Body of pancreas (tissue), 4 donors: ENCODE results near the gene CENPS. TPM values are rescaled to one million over a fixed set of nuclear protein-coding genes. Genes with fewer than 3 reads are reported as not detected.
"Not testable (repeated sequence)": the region's sequence is repeated elsewhere in the genome, so short reads cannot be mapped to it uniquely, and the experiment has no call there.

Experiments used
- ATAC-seq: fragments of 150-250 bp; one replicate; pipeline ENCODE4 v1.9.1; 2016
- DNase-seq, 4 donors: peaks; one replicate each; pipeline ENCODE4 v3.0.0-alpha.2; 2019
- H3K27ac ChIP-seq, 4 donors: fragments of 200-600 bp; sonication (generic); 1 replicate in 3 of 4; 2 replicates in 1 of 4; pipeline versions ENCODE4 v1.5.1 to v1.6.1; 2016 to 2019; ENCODE audit warnings: mild to moderate bottlenecking in 1 of 4, mixed read lengths in 1 of 4, moderate library complexity in 1 of 4
- H3K27me3 ChIP-seq, 2 donors: fragments of 200-600 bp; sonication (generic); one replicate each; pipeline ENCODE4 v1.6.0; 2016; ENCODE audit warnings: mild to moderate bottlenecking in 1 of 2
- H3K36me3 ChIP-seq, 2 donors: fragments of 200-600 bp; sonication (generic); replicated peaks in 1 of 2; 2 replicates each; pipeline ENCODE4 v1.5.1; 2016; ENCODE audit warnings: low read depth in 2 of 2; ENCODE audit not compliant: insufficient read depth in 1 of 2
- H3K4me1 ChIP-seq: fragments of 200-600 bp; sonication (generic); one replicate; pipeline ENCODE4 v1.6.0; 2016
- H3K4me3 ChIP-seq, 2 donors: fragments of 200-600 bp; sonication (generic); 1 replicate in 1 of 2; 2 replicates in 1 of 2; pipeline ENCODE4 v1.5.1; 2016 to 2019
- H3K9me3 ChIP-seq, 3 donors: fragments of 200-600 bp; sonication (generic); 1 replicate in 2 of 3; 2 replicates in 1 of 3; pipeline ENCODE4 v1.5.1; 2016
- CTCF ChIP-seq, 7 experiments: fragments of 450-650 bp in 4 of 7; fragments of 200-600 bp in 3 of 7; sonication (generic) in 3 of 7; IDR thresholded peaks; one replicate each; pipeline ENCODE4 v1.5.1; 2016 to 2019; ENCODE audit warnings: antibody characterized with exemption in 7 of 7
- POLR2A ChIP-seq, 3 donors: fragments of 450-650 bp; IDR thresholded peaks; one replicate each; pipeline ENCODE4 v1.6.1; 2016; ENCODE audit warnings: antibody characterized with exemption in 3 of 3, mild to moderate bottlenecking in 2 of 3
- WGBS, 2 donors: methylation state at CpG; one replicate each; pipeline ENCODE4 v1.1.5; 2017; 5-methylcytosine and 5-hydroxymethylcytosine counted together
- intact Hi-C: fragments of 100-400 bp; cut with DNase I; formaldehyde crosslinking; loops from one replicate; pipeline ENCODE4 v1.15.1; 2023
- total RNA-seq, 2 donors: library from RNA; depleted of rRNA; stranded (reverse); fragments of >200 nt; gene quantifications; one replicate each; pipeline ENCODE4 v1.1.0, GENCODE V29; 2016

The CENPS gene
- total RNA-seq, 2 donors from 2014 or later, result 8.2 to 11.4 TPM

- DNase-seq (peak; percentile 92 to 96 (median 94)), ATAC-seq (peak; percentile 90)
- H3K4me3 ChIP-seq, result peak within 1 kb of the TSS; percentile 90
- H3K27me3 ChIP-seq, result no peaks in the 10 kb centered on the region
- intact Hi-C loops, result no loop called here
- 1% methylated on average over 30 to 59 of the region's 59 CpGs for WGBS, 2 donors
- peaks cover 32% of the 10 kb centered on the region for H3K4me1 ChIP-seq
- H3K9me3 ChIP-seq, result no peaks in the 10 kb centered on the region
- TF ChIP-seq POLR2A (IDR thresholded peaks at IDR 0.05) (peak in 2 of 3 donors; percentile 48 to 52), CTCF (IDR thresholded peaks at IDR 0.05) (no peak)
- peaks cover 0 to 6% of the 10 kb centered on the region in 2 donors for H3K36me3 ChIP-seq
- H3K27ac ChIP-seq, result peak within 1 kb of the TSS; percentile 51 to 77 (median 62)
Measured at GRCh38 chr1:10472220-10473144, 42.2 kb downstream of the CENPS start, which contains the start of gene DFFA. DFFA (minus strand) TSS chr1:10472529; CDS start chr1:10472458, 71 bp downstream.

GRCh38 chr1:10473145-10473765 is 43.0 kb downstream of the CENPS start:
- Histone ChIP-seq H3K36me3 (peaks cover 0 to 2% of the 10 kb centered on the region in 2 donors), H3K27me3 (no peaks in the 10 kb centered on the region), H3K4me3 (no peak overlapping the region), H3K9me3 (no peaks in the 10 kb centered on the region), H3K27ac (peak overlapping the region in 1 of 4 donors; percentile 68), H3K4me1 (peaks cover 32% of the 10 kb centered on the region)
- WGBS, 2 donors, result 83 to 88% methylated on average over 23 of the region's 23 CpGs
- ATAC-seq (no peak), DNase-seq (no peak)
- TF ChIP-seq POLR2A (IDR thresholded peaks at IDR 0.05) (no peak), CTCF (IDR thresholded peaks at IDR 0.05) (no peak)
- intact Hi-C loops, result no loop called here

DNA sequence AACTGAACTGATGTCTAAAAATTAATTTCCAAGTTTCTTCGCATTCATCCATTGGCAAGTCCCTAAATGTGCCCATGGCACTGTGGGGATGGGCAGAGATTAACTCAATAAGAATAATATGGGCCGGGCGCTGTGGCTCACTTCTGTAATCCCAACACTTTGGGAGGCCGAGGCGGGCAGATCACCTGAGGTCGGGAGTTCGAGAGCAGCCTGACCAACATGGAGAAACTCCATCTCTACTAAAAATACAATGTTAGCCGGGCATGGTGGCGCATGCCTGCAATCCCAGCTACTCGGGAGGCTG is 44.0 kb downstream of the CENPS start:
- ATAC-seq, intact Hi-C loops, H3K9me3 ChIP-seq, DNase-seq, H3K36me3 ChIP-seq, H3K27me3 ChIP-seq: not testable (repeated sequence)
- H3K27ac ChIP-seq, result peak overlapping the region in 3 of 4 donors; percentile 54 to 79 (median 55)
- WGBS, 2 donors, result 79 to 82% methylated on average over 10 of the region's 10 CpGs
- peaks cover 32% of the 10 kb centered on the region for H3K4me1 ChIP-seq
- peak overlapping the region; percentile 87 to 99 for H3K4me3 ChIP-seq

GRCh38 chr1:10474613-10475507 is 44.6 kb downstream of the CENPS start, which contains the start of gene PEX14:
PEX14 (plus strand) TSS chr1:10474950; CDS start chr1:10474967, 17 bp downstream.
- ATAC-seq, result peak; percentile 85
- no peaks in the 10 kb centered on the region for H3K9me3 ChIP-seq
- intact Hi-C loops, result no loop called here
- H3K4me1 ChIP-seq, result peaks cover 32% of the 10 kb centered on the region
- H3K27me3 ChIP-seq, result no peaks in the 10 kb centered on the region
- WGBS, 2 donors, result 9 to 23% methylated on average over 22 to 48 of the region's 50 CpGs
- peak in 2 of 3 donors; percentile 46 to 53 for TF ChIP-seq POLR2A (IDR thresholded peaks at IDR 0.05)
- no peak for TF ChIP-seq CTCF (IDR thresholded peaks at IDR 0.05)
- DNase-seq, result peak; percentile 86 to 89 (median 86)
- peak within 1 kb of the TSS; percentile 87 to 99 for H3K4me3 ChIP-seq
- H3K27ac ChIP-seq, result peak within 1 kb of the TSS; percentile 54 to 79 (median 58)
- H3K36me3 ChIP-seq, result no peaks in the 10 kb centered on the region
